HG02840 (cell line): ENCODE results near the gene MRPL40.

Experiments used
- ATAC-seq: cut with Tn5 transposase; IDR thresholded peaks from one replicate; pipeline ENCODE4 v1.9.1; 2021; ENCODE audit warnings: mild to moderate bottlenecking, moderate library complexity, moderate number of reproducible peaks; ENCODE audit not compliant: unreplicated experiment, low FRiP score

Gene MRPL40

GRCh38 chr22:19456541-19456940, 24.2 kb downstream of the MRPL40 start:
- ATAC-seq = no peak

GRCh38 chr22:19457828-19458428, 25.6 kb downstream of the MRPL40 start:
- no peak for ATAC-seq

GRCh38 chr22:19460036-19460435, 27.7 kb downstream of the MRPL40 start:
- no peak for ATAC-seq

GRCh38 chr22:19461506-19461905, 29.2 kb downstream of the MRPL40 start:
- no peak for ATAC-seq

GRCh38 chr22:19463008-19463407, 30.7 kb downstream of the MRPL40 start:
- no peak for ATAC-seq

GRCh38 chr22:19463491-19464469, 31.4 kb downstream of the MRPL40 start:
- no peak for ATAC-seq

- no peak for ATAC-seq
These were observed 32.2 kb downstream of the MRPL40 start for GRCh38 chr22:19464546-19464945.

- no peak for ATAC-seq
These were observed 32.6 kb downstream of the MRPL40 start for GRCh38 chr22:19464975-19465374.

GRCh38 chr22:19466126-19466716, 33.9 kb downstream of the MRPL40 start:
- no peak for ATAC-seq

GRCh38 chr22:19466848-19467752, 34.8 kb downstream of the MRPL40 start:
- no peak for ATAC-seq

GRCh38 chr22:19467912-19468311, 35.6 kb downstream of the MRPL40 start:
- ATAC-seq = no peak

GRCh38 chr22:19469421-19469820, 37.1 kb downstream of the MRPL40 start:
- ATAC-seq = no peak

GRCh38 chr22:19470010-19470409, 37.7 kb downstream of the MRPL40 start:
- no peak for ATAC-seq

- no peak for ATAC-seq
These were observed 39.2 kb downstream of the MRPL40 start for GRCh38 chr22:19471572-19471971.

GRCh38 chr22:19472233-19472632, 39.9 kb downstream of the MRPL40 start:
- ATAC-seq = no peak

- ATAC-seq = no peak
These were observed 41.2 kb downstream of the MRPL40 start for GRCh38 chr22:19473578-19473977.

GRCh38 chr22:19476023-19476422, 43.7 kb downstream of the MRPL40 start:
- no peak for ATAC-seq

- ATAC-seq = no peak
These were observed 45.1 kb downstream of the MRPL40 start for GRCh38 chr22:19477321-19478044.

GRCh38 chr22:19478045-19478900, 45.9 kb downstream of the MRPL40 start:
- no peak for ATAC-seq
